NCI-H2171 treated with DMSO at 0.1 percent for 48 hours (cell line): ENCODE results near the gene DPYD.

Experiments used
- DNase-seq: peaks from one replicate; lab custom pipeline; 2025; lab: John Stamatoyannopoulos, UW

DPYD gene

DNA sequence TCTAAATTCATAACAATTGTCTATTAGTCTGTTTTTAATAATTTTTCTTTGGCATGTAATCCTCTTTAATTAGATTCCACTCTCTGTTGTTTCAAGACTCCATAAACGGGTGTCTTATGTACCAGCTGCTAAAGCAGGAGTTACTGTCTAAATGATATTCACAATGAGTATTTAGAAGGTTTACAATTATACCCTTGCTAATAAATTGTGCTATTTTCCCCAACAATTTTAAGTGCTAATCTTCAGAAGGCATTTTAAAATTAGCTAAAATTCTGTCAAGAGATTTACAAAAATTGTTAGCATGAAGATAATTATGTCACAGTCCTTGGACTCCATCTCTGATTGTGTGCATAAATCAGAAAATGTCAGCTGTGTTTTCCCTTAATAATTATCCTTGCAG lies 83.7 kb downstream of the DPYD start:
- peak; percentile 8 for DNase-seq

DNA sequence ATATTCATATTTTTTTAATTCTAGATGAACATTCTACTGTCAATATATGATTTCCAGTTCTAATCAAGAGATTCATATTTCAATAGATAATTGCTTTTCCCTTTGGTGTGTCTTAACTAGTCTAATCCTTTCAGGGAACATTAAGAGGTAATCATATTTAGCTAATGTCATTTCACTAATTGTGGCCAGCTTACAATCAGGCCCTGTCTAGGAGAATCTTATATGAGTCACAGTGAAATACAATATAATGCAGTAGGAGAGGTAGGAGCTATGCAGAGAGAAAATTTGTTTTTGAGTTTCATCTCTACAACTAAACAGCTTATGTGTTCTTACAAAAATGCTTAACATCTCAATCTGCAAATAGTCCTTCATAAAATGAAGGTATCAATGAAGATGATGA lies 85.9 kb downstream of the DPYD start:
- no peak for DNase-seq

DNA sequence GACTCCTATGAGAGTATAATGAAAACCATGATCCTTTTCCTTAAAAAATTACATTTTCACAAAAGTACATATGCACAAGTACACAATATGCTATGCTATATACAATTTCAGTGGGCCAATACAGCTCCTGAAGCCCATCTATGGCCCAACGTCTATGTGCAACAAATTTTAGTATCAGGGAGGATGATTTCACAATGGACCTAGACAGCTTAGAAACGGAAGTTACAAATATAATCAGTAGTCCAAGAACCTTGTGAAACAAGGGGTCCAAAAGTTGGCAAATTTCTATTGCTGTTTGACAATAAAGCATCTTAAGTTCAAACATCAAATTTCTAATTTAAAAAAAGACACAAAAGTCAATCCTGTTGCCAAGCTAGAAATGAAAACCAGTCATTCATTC lies 87.0 kb downstream of the DPYD start:
- no peak for DNase-seq

DNA sequence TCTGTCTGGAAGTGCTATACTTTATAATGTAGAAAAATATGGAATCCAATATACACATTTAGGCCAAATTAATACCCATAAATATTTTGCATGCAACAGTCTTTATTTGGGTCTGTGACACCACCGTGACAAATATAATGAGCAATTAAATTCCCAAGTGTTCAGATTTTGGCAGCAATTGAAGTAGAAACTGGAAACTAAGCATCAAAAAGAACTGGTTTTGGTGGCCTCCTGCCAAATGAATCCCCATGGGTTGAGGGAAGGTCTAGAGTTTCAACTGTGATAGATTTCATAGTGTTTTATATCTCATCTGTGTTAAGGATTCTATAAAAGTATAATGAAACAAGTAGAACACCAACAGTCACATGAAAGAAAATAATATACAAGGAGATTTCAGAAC lies 88.4 kb downstream of the DPYD start:
- peak; percentile 88 for DNase-seq

DNA sequence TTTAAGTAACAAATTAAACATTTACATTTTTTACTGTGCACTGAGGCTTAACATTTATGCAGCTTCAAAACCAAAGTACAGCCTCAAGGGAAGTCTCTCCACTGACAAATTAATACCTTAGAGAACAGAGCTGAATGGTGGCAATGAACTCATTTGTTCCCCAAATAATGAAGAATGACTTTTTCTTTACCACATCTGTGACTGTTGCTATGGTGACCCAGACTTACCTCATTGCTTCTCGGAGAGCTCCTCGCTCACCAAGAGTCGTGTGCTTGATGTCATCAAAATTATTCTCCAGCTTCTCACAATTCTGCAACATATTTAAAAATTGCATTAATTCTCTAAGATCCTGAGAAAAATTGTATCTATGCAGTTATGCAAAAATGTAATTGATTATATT lies 92.9 kb downstream of the DPYD start:
- no peak for DNase-seq

DNA sequence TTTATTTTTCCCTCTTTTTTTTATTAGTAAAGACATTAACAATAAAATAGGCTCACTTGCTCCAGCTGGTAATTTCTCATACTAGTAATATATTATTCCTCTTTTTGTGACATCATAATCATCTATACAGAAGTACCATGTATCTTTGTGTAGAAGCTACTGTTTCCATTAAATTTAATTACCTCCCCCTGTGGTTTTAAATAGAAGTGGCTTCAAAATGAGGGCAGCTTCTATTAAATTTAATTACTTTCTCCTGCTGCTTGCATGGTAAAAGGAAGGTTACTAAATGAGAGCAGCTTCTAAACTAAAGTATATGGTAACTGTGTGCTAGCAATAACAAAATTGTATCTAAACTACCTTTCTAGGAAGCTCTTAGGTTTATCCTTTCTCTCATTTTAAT lies 94.0 kb downstream of the DPYD start:
- DNase-seq = peak; percentile 18

DNA sequence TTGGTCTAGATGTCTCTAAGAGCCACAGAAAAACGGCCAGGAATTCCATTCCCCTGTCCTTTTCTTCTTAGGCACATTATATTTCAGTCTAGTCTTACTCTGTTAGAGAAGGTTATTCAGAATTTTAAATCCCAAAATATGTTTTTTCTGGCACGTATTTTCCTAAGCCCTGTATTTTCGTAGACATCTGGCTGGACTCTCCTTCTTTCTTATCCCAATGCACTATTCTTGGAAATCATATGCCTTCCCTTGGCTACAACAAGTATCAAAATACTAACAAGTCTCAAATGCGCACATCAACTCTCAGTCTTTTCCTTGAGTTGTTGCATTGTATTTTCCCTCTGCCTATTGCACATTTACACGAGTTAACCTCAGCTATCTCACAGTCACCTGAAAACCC lies 96.2 kb downstream of the DPYD start:
- DNase-seq = no peak

DNA sequence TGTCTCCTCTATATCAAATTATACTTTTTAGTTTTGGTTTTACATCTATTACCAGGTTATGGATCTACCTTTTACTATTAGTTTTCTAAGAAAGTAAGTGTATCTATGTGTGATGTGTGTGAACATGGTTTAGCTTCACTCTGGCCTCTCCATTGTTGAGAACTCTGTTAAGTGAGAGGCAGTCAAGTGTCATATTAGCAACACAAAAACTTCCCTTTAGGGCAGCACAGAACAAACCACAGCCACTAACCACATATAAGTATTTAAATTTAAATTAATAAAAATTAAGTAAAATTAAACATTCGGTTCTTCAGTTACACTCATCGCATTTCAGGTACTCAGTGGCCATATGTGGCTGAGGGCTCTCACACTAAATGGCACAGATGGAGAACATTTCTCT lies 96.6 kb downstream of the DPYD start:
- DNase-seq = peak; percentile 16

DNA sequence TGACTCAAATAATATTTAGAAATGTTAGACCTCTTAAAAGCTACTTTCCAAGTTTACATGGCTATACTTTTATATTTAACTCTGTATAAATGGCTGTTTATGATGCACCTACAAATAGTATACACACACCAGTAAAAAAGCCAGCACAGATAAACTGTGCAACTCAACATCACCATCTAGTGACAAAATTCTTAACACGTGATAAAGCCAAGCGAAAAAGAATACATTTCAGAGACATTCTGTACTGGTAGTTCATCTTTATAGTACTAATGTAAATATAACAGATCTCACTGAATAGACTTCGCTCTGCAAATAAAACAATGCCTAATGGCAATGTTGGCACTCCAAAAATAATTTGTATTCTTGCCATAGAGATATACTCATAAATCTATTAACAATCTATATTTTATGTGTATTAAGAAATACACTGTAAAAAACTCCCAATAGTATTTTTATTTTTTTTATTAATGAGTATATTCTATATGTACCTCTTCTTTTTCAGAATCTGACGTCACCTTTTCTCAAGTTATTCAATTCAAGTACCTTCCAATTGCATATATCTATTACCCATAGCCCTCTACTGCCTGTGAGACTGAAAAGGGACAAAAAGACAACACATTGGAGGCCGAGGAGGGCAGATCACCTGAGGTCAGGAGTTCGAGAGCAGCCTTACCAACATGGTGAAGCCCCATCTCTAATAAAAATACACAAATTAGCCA lies 100.2 kb downstream of the DPYD start:
- DNase-seq = peak; percentile 42

DNA sequence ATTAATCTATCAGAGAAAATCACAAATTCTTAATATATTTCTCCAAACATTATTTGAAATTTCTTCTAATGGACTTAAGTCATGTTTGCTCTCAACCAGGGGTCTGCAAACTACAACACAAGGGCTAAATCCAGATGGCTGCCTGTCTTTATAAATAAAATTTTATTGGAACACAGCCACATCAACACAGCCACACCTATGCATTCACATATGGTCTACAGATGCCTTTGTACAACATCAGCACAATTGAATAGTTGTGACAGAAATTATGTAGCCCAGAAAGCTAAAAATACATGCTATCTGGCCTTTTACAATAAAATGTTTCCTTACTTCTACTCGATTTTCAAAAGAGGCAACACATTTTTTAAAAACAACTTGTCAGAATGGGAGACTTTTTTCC lies 103.9 kb downstream of the DPYD start:
- DNase-seq = peak; percentile 68

DNA sequence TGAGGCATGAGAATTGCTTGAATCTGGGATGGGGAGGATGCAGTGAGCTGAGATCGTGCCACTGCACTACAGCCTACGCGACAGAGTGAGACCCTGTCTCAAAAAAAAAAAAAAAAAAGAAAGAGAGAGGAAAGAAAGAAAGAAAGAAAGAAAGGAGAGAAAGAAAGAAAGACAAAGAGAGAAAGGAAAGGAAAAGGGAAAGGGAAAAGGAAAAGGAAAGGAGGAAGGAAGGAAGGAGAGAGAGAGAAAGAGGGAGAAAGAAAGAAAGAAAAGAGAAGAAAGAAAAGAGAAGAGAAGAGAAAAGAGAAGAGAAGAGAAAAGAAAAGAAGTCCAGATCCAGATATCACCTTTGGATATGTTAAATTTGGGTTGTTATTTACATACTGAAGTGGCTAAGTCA lies 106.0 kb downstream of the DPYD start:
- DNase-seq = no peak

DNA sequence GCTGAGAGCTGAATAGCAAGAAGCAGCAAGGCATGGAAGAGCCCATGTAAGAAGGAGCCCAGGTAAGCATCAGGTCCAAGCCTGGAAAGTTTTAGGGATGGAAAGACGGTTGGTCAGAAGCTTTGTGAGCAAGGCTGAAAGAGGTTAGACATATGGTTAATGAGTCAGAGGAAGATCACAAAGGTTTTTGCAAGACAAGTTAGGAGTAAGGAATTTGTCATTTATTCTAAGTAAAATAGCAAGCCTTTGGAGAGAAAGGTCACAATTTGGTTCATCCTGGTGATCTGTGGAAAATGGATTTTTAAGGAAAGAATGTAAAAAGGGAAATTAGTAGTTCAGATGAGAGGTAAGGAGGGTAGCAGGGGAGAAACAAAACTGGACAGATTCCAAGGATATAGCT lies 106.7 kb downstream of the DPYD start:
- DNase-seq = no peak

DNA sequence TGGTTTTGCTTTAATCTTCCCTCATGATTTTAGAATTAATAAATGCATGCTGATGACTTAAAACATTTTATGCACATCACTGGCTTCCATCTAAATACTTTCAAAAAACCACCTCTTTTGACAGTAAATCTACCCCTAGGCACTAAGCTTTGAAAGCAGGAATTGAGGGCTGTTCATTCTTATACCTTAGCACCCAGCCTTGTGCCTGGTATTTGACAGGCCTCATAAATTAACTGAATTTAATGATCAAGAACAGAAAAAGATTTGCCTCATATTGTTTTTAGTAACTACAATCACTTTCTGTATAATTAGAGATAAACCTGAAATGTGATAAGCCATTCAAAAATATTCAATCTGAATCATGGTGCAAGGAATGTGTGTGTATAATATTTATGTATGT lies 108.8 kb downstream of the DPYD start:
- DNase-seq = no peak

DNA sequence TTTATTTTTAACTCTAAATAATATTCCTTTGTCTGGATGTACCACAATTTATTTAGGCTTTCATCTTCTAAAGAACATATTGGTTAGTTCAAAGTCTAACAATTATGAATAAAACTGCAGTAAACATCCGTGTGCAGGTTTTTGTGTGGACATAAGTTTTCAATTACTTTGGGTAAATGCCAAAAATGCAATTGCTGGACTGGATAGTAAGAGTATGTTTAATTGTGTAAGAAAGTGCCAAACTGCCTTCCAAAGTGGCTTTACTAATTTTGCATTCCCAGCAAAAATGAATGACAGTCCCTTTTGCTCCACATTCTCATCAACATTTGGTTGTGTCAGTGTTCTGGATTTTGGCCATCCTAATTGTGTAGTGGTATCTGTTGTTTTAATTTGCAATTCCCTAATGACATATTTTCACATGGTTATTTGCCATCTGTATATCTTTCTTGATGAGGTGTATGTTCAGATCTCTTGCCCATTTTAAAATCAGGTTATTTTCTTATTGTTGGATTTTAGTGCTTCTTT lies 113.8 kb downstream of the DPYD start:
- DNase-seq = no peak

DNA sequence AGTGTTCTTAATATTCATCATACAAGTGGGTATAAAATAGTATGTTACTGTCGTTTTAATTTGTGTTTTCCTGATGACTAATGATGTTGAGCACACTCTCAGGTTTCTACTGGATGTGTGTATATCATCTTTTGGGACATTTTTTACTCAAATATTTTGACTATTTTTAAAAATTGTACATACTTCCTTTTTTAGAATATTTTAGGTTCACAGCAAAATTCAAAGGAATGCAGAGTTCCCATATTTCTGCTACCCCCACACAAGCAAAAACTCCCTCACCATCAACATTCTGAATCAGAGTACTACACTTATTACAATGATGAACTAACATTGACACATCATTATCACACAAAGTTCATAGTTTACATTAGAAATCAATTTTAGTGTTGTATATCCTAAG lies 114.5 kb downstream of the DPYD start:
- no peak for DNase-seq

DNA sequence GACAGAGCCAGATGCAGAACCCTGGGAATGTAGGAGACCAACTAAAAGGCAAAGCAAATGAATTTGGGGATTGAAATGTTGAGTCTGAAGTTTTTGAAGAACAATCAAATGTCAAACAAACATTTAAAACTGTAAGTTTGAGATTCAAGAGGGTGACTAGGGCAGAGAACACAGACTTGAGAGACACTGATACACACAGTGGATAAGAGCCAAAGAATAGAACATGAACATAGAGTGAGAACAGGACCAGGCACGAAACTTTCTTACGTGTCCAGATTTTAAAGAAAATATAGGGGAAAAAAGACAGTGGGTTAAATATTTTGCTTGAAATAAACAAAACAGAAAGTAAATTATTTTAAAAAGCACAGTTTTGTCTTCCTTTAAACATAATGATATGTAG lies 115.7 kb downstream of the DPYD start:
- DNase-seq = no peak

DNA sequence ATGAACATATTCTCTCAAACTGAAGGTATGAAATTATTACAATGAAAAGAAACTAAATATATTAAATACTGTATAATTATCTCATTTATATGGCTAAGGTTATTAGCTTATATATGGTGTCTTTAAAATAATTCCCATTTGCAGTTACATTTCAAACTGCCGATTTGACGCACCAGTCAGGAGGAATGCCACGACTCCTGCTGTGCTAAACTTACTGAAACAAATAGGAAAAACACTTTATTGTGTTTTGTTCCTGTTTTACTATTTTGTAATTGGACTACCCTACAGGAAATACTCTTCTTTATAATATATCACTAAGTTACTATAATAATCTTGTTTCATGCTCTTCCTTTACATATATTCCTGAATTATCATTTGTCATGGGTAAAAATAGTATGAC lies 117.8 kb downstream of the DPYD start:
- no peak for DNase-seq

DNA sequence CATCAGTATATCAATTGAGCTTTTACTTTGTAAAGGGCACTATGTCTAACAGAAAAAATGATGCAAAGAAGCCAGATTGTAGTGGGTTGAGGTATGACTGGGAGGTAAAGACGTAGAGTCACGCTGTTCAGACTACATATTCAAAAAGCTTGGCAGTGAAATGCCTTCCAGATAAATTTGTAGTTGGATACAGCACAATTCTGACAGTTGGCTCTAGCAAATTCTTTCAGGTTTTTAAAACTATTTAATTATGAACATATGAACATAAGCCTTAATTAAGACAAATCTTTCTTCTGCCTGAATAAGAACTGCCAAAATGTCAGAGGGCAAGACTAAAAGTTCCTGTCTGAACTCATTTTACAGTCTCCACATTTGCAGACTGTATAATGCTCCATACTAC lies 118.8 kb downstream of the DPYD start:
- DNase-seq = no peak

DNA sequence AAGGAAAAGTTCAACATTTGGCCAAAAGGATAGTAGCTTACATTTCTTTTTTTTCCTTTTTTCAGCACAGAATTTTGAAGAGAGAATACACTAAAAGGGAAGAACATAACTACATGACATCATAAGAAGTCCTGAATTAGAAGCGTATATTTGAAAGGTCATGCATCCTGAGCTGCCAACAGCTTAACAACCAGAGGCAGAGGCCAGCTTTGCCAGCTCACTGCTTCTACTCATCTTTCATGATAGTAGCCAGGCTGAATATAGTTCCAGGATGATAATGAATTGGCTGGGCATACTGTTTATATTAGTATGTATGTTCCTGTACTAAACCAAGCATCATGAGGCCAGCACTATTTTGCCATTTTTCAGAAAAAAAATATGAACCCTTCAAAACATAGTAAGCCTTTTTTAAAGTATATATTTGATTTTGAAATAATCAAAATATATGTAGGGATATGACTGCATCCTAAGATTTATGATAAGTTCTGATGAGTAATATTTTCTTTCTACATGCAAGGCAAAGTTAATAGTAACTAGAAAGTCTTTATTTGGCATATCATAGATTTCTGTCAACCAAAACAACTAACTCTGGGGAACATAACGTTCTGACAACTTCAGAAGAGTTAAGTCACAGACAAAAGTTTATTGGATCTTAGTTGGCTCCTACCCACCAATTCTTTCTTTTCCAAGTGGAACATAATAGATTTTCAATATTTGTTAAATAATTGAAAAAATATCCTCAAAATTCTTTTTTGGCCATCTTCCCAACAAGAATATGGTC lies 123.2 kb downstream of the DPYD start:
- no peak for DNase-seq

DNA sequence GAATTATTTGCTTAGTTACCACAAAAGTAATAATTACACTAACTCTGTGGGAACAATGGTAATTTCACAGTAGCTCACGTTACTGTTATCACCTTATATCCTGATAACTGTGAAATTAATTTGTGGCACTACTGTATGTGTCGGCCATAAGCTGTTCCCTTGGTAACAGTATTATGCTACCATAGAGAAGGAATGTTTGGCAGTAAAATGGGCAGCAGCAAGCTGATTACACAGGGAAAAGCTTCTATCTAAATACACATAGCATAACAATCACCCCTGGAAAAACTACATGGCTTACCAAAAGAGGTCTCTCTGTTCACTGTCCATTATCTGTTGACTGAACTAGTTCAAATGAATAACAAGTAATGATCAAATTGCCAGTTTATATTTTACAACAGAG lies 124.1 kb downstream of the DPYD start:
- DNase-seq = no peak

DNA sequence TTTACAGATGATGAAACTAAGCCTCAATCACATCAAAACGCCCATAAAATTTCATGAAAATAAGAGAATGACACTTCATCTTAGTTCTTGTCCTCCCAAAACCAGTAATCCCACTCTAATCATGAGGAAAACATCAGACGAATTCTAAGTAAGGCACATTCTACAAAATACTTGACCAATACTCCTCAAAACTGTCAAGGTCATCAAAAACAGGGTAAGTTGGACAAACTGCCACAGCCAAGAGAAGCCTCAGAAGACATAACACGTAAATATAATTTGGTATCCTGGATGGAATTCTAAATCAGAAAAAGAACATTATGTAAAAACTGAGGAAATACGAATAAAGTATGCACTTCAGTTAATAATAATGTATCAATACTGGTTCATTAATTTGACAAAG lies 128.2 kb downstream of the DPYD start:
- no peak for DNase-seq

DNA sequence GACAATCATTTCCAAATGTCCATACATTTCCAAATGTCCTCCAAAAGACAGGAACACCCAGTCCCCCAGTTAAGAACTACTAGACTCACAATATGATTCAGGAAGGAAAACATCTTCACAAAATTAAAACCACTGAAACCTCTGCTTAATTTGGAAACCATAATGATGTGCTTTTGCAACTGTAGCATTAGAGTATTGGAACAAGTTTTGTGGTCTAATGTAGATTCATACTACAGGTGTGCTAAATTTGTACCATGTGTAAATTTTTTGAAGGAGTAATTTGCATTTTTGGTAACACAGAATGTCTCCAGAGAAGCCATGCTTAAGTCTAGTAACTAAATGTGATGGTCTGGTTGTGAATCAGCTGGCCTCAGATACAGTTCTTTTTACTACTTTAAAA lies 129.6 kb downstream of the DPYD start:
- DNase-seq = no peak

DNA sequence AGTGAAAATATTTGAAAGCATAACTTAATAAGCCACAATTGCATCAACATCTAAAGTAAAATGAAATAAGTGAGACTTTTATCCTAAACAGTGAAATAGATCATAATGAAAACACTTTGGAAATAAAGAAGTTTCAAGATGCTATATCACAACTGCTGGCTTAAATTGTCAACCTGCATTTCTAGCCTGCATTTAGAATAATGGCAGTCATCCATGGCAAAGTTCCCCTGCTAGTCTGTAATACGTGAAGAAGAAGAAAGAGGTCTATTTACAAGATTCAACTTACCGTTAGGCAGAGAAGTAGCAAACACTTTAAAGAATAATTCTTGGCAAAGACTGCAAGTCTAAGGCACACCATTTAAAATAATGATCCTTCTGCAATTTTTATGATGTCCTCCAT lies 133.6 kb downstream of the DPYD start:
- DNase-seq = no peak

DNA sequence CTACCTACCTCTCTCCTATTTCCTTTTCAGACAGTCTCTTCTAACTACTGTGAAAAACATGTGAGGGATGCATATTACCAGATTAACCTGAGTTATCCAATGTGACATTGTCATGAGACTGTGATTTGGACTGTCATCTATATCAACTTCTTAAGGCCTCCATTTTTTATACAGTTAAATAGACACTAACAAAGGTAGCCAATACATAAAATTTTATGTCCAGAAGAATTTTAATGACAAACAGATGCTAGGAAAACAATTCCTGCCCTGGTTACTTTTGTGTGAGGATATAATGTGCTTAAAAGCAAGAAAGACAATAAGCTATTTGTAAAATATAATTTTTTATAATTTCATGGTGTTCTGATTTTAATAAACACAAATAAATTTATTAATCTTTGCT lies 136.2 kb downstream of the DPYD start:
- DNase-seq = no peak
